Dedifferentiated amniotic fluid mesenchymal stem cell (primary cell): ENCODE results near the gene PPP2R5A.

Source experiments
- DNase-seq: peaks from one replicate; pipeline ENCODE4 v3.0.0-alpha.2; 2016; ENCODE audit errors: extremely low spot score

The PPP2R5A gene

DNA sequence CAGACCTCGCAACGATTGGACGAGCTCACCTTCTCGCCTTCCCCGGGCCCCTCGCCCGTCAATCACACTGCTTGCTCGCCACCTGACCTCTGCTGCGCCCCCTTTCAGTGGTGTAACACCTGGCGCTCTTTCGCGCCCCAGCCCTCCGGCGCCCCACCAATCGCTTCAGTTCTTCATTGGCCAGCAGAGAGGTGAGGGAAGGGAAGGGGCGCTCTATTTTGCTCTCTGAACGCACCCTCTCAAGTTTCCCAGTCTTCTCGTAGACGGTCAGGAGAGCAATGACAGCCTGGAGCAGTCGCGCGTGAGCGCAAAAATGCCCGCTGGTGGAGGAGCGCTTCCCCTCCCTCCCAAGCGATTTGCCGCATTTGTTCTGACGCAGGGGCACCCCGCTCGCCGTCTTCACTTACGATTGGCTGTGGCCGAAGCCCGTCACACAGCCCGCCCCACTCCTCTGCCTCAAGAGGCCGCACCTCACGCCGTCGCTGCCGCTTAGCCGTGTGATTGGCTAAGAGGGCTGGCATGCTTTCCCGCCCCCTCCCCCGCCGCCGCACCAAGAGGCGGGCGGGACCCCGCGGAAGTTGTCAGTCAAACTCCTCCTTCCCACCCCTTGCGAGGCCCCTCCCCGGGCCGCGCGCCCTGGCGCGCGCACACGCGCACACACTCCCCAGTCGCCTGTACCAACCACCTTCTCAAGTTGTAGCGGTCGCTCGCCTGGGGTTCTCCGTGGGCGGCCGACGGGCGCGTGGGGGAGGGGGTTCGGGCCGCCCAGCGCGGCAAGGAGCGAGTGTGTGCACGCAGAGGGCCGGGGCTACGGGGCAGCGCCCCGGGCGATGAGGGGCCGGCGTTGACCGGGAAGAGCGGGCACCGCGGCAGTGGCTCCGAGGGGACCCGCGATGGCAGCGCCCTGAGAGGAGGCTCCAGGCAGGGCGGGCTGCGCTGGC, at the start of gene PPP2R5A:
Gene PPP2R5A (plus strand): TSS at position 667 of the 941 bp plus-strand sequence. CDS start 701 bp downstream, outside the sequence.
- peak; percentile 98 for DNase-seq

DNA sequence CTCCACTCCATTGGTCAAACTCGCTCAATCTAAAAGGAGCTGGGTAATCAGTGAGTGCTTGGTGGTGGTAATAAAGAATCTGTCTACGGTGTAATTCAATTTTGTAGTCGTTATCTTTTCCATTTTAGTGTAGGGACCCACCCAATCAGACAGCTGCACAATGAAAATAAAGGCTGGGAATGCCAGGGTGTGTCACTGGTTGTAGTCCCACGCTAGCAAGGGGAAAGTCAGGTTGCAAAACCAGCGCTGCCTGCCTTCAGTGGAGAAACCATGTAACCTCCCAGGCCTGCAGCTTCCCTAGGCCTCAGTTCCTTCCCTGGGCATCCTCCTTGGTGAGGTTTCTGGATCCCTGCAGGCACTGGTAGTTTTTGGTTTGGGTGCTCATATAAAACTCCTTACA, 49.4 kb upstream of the PPP2R5A start:
- no peak for DNase-seq

DNA sequence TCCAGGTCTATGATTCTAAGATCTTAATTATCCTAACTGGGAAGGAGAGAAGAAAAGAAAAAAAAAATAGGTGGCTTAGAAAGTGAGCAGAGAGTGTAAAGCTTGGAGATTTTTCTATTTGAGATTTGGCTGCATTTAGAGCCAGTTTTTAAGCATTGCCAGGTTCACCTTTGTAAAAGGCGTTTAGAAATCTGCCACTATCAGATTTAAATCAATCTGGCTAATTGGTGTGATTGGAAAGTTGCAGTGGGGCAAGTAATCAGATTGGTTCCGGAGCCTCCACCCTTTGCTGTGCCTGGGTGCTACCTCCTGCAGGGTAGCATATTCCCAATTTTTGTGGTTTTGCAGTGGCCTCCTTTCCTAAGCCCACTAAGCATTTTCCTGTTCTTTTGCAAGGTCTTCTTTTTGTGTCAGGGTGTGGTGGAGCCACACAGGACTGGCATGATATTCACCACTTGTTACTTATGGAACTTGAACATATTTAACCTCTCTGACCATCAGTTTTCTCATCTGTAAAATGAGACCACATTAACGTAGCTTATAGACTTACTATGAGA, 48.5 kb upstream of the PPP2R5A start:
- DNase-seq: no peak

DNA sequence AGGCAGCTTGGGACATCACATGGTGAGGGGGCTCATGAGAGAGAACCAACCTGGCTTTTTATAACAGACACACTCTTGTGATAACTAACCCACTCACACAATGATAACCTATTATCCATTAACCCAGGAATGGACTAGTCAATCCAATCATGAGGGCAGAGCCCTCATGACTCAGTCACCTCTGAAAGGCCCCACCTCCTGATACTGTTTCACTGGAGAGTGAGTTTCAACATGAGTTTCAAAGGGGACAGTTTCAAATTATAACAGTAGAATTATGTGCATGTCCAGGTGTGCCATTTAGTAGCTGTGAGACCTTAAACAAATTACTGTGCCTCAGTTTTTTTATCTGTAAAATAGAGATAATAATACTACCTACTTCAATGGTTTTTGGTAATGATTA, 47.6 kb upstream of the PPP2R5A start:
- DNase-seq: no peak

DNA sequence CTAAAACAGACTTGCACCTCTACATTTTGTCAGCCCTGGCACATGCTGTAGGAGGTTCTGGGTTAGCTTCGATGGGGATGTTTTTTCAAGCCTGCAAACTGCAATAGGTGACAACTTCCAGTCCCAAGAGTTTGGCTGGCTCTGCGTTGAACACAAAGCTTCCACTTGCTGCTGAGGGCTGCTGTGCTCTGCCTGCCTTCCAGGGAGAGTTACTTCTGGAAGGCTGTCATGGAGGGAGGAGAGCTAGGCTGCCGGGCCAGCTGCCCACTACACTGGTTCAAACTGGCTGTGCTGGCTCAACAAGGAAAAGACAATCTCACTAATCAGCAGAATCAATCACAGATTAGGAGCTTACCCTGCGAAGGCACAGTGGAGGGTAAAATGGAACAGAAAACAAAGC, 46.7 kb upstream of the PPP2R5A start:
- no peak for DNase-seq

DNA sequence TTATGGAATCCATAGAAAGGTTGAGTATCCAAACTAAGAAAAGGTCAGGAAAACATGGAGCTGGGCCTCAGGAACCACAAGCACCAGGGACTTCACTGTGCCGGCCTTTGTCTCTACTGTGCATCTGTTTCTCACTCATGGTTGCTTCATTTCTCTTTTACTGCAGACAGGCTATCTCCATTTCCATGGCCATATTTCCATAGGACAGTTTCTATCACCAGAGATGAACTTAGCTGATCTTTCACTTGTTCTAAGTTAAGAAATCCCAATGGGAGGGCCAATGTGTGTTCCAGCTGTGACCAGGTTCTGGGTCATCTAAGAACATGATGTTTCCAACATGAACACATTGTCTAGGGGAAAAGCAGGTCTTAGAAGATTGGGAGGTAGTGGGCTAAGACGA, 43.7 kb upstream of the PPP2R5A start:
- no peak for DNase-seq

DNA sequence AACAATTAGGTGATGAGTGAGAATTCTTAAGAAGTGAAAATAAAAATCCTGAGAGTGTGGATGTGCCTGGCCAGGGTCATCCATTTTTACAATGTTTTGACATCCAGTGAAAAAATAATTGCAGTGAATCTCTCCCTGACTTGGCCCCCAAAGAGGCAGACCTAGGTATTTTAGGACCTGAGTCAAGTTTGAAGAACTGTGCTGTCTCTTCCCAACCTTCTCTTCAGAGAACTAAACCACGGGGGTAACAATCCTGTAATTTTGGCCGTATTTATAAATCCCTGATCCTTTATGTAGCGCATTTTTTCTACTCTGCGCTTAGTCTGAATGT, 43.3 kb upstream of the PPP2R5A start:
- no peak for DNase-seq

DNA sequence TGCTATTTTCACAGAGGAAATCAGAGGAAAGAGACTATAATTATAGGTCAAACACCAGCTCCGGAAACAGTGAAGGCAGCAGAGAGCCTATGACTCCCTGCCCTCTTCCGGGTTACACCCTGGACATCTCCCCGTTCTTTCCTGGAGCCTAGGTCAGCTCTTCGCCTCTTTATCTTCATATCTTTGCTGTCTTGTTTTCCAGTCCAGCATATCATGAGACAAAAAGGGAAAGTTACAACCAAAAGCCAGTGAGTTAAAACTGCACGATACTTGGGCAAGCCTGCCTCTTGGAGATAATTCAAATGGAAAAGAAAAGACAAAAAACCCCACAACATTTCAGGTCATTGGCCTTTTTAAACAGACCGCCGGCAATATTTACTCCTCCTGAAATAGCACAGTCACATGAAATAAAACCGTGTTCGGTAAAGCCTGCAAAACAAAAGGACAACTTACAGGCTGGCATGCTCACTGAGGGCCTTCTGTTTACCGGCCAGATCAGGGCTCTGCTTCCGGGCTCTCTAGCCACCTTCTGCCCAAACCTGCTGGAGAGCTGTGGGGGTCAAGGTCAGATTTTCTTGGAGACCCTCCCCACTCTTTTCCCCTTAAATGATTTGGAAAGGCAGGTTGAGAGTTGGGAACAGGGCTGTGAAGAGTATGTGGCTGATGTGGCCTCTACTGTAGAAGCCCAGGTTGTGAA, 42.8 kb upstream of the PPP2R5A start:
- DNase-seq: no peak

DNA sequence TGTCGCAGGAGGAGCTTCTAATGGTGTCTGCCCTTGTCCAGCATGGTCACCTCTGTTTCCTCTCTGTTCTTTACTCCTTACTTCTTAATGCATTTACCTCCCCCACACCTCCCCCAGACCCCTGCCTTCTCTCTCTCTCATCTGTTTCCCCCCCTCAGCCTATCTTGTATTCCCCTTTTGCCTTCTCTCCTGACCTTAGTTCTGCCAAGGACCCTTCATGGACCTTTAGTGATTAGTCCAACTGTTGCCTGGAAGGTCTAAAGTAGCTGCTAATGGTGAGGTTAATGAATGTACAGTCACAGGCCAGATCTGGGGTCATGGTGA, 42.3 kb upstream of the PPP2R5A start:
- DNase-seq: no peak

DNA sequence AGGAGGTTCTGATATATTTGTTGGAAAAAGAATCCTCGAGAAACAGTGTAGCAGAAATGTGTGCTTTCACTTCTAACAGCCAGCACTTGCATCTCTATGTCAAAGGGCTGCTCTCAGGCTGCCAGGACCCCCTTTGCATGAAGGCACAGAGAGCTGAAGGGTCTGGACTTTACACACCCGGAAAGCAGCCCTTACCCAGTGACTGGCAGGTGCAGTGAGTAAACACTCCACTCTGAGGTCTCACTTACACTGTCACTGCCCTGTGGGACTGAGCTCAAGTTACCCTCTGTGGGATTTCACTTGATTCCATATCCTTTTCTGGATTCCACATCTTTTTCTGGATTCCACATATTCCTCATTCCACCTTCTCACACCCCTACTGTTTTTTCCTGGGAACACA, 40.8 kb upstream of the PPP2R5A start:
- no peak for DNase-seq

DNA sequence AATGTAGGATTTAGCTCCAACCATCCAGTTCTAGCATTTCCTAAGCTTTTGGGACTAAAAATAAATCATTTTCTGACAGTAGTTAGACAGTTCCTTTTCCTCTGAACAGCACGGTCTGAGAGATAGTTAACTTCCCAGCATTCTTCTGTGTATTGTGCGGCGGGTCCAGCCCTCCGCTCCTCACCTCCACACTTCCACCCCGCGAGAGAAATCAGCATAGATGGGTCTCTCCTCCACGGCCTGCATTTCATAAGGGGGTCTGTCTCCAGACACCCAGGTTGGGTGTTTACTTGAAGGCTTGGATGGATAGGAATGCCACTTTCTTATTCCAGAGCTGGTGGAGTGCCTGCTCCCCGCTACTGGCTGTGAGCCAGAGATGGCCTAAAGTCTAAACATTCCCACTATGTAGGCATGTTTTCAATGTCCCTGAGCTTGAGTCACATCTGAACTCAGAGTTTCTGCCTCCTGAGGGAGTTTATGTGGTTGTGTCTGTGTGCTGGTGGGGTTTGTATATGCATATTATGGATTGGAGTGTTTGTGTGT, 38.0 kb upstream of the PPP2R5A start:
- DNase-seq: peak; percentile 67

DNA sequence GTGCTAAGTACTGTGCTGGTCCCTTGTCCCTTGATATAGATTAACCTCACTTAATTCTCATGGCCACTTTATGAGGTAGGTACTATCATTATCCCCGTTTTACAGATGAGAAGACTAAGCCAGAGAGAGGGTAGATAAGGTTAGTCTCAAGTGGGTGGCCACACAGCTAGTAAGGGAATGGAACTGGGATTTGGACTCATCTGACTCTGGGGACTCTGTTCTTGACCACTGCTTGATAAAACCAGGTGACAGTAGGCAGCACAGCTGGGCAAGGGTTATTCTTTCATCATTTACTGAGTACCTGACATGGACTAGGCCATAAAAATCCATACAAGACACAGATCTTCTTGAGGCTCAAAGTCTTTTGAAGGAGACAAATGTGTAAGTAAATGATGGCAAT, 37.2 kb upstream of the PPP2R5A start:
- DNase-seq: no peak

DNA sequence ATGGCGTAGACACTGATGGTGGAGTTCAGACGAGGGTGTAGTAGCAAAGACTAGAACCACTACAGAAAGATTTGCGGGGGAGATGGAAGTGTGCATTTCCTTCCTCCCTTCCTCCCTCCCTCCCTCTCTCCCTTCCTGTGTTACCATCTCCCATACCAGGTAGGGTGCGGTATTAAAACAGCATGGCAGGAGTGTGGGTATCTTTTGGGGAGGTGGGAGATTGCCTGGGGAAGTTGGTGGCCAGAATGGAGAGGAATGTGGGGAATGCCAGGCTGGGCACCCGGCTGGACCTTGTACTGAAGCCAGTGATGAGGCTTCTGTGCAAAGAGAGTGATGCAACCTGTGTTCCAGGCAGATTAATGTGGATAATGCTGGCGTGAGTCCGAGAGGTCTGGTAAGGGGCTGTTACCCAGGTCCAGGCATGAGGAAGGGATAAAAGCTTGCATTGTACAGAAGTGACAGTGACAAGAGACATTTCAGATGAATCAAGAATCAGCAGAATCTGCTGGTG, 30.3 kb upstream of the PPP2R5A start:
- DNase-seq: no peak

DNA sequence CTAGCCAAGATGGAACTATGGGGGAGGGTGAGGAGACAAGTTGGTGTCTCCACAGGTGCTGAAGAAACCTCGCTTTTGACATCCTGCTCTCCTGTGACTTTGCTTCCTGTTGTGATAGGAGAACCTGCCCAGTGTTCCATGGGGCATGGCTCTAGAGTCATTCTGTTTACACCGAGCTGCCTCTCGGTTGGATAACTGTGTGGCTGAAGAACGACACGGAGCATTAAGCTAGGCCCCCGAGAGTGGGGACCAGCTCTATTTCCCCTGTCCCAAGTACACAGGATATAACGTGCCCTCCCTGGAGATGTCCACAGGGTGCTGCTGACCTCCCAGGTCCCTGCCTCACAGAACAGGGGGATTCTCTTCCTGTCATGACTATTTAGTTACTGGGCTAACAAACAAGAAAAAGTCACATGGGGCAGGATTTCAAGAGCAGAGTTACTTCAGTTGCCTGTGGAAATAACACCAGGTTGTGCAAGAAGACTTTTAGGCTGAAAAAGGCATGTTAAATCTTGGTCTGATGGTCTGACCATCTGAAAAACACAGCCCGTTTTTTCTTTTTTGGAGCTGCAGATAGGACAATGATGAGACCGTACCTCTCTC, 29.4 kb upstream of the PPP2R5A start:
- DNase-seq: no peak

DNA sequence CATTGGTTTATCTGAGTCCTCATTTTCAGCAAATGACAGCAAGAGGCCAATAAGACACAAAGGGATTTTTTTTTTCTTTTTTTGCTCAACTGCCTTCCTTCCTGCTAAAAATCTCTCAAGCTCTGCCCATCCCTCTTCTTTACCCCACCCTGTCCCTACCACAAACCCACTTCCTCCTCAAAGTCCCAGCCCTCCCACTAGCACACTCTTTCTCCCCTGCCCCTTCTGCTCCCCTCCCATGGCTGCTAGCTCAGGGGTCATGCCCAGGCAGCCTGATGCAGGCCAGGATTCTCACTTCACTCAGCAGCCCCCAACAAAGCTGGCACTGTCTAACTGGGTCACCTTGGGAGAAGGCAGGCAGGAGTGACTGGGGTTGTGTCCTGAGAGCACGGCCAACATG, 28.8 kb upstream of the PPP2R5A start:
- DNase-seq: no peak

DNA sequence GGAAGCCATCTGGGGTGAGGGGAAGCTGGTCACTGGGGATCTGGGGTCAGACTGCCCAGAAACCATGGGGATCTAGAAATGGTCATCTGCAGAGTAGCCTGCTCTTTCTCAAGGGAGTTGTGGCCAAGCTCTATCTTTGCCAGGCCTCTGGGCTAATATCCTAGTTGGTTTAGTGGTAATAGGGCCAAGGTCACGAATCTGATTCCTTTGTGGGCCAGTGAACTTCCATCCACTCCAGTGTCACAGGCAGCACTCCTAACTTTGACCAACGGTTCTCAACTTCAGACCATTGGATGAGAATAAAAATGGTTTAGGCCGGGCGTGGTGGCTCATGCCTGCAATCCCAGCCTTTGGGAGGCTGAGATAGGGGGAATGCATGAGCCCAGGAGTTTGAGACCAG, 28.1 kb upstream of the PPP2R5A start:
- no peak for DNase-seq

DNA sequence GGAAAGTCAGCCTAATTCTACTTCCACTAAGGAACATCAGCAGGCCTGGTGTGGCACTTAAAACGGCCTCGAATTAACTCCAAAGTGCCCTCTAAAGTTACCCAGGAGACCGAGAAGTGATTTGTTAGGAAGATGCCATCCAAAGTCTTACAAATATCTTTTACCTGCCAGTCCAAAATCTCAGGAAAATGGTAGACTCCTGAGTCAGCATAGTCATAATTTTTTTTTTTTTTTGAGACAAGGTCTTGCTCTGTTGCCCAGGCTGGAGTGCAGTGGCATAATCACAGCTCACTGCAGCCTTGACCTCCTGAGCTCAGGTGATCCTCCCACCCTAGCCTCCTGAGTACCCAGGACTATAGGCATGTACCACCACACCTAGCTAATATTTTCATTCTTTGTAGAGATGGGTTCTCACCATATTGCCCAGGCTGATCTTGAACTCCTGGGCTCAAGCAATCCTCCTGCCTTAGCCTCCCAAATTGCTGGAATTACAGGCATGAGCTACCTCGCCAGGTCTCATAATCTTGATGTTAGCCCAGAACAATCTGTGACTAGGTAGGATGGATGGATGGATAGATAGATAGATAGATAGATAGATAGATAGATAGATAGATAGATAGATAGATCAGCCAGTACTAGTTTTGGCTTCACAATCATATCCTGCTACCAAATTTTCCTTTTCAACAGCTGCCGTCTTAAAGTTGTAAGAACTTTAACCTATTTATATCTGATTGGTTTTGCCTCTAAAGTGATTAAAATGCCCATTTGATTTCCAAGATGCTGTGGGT, 25.3 kb upstream of the PPP2R5A start:
- DNase-seq: no peak

DNA sequence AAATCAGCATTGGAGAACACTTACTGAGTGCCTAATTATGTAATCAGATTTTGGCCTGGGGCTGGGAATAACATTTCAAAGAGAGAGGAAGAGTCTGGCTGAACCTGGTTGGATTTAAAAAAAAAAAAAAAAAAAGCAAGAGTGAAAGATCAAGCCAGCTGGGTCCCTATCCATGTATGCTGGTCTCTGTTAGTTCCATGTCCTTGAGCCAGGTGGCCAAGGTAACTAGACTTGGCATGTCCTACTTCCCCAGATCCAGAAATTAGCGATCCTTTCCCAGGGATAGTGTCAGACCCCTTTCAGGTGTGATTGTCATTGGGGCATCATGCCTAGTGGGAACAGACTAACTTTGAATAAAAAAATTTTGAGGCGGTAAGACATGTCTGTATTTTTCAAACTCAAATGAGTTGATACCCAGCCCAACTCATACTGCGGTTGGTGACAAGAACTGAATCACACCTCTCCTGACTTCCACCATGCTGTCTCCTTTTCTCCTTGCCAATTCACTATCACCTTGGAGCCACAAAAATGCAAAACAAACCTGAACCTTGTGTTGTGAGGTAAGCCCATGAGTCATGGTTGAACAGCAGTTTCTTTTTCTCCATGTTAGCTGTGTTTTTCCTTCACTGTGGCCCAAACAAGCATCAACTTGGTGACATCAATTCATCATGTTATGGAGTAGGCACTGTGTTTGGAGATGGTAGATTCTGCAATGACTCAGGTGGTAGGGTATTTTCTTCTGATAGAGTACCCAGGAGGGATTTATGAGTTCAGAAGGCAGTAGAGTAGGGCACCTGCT, 24.5 kb upstream of the PPP2R5A start:
- DNase-seq: no peak

DNA sequence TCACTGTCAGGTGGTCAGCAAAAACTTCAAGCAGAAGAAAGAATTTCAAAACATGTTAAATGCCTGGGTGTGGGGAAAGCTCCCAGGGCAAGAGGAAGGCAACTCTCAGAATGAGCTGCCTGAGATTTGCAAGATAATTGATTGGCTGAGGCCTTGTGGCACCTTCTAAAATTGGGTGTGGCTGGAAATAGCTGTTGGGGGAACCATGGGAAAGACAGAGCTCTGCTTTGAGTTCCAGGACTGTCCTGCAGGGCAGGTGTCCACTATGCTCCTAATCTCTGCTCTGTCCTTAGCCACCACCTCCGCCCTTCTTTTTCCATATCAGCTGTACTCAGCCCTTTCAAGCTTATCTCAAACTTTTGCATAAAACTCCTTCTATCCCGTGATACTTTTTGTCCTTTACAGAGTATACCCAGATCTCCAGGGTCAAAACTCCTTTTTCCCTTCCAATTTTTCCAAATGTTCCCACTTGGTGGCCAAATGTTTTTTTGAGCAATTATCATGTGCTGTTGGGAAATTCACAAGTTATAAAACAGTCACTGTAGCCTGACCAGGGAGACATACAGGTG, 23.8 kb upstream of the PPP2R5A start:
- DNase-seq: no peak

DNA sequence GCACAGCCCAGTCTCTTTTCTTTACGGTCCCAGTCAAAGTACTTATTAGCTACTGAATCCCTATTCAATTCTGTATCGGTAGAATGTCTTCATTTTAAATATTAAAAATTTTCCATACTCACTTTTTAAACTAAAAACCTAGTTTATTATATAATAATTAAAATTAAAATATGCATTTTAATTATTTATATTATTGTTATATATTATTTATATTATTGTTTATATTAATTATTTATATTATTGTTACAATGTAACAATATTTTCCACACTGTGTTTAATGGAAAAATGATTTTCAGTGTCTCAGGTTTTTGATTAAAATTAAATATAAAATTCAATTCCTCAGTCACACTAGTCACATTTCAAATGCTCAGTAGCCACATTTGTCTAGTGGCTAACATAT, 18.2 kb upstream of the PPP2R5A start:
- DNase-seq: no peak
